Measurements from ENCODE around the gene ZDHHC20. TPM values are rescaled to one million over a fixed set of nuclear protein-coding genes. Genes with fewer than 3 reads are reported as not detected.

Gene ZDHHC20
- total RNA-seq, 6 experiments from 2014 or later, result 19.2 to 28.9 (median 23.4) TPM

DNA sequence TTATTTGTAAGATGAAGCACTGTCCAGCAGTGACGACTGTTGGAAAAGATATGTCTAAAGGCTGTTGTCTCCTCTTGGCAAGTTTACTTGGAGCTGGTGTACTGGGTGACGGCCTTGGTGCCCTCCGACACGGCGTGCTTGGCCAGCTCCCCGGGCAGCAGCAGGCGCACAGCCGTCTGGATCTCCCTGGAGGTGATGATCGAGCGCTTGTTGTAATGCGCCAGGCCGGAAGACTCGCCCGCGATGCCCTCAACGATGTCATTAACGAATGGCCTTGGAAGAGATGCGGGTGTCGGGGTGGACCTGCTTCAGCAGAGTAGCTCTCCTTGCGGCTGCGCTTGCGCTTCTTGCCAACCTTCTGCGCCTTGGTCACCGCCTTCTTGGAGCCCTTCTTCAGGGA lies 24.6 kb upstream of the ZDHHC20 start:
- WGBS (ENCODE audit: insufficient coverage, low coverage, low lambda C conversion rate, missing lambda C conversion rate), result 79% methylated on average over 3 of the region's 24 CpGs
- no peaks in the 10 kb centered on the region for H3K9me3 ChIP-seq
- H3K27ac ChIP-seq, result no peak overlapping the region
- no peaks in the 10 kb centered on the region for H3K27me3 ChIP-seq
- H3K4me1 ChIP-seq, result no peaks in the 10 kb centered on the region
- intact Hi-C loops (cut with DNase I), result no loop called here
- no peaks in the 10 kb centered on the region for H3K36me3 ChIP-seq
- ATAC-seq, result no peak
- DNase-seq, result no peak
- TF ChIP-seq POLR2A (IDR thresholded peaks at IDR 0.05), result no peak
- TF ChIP-seq, protein P1, sequence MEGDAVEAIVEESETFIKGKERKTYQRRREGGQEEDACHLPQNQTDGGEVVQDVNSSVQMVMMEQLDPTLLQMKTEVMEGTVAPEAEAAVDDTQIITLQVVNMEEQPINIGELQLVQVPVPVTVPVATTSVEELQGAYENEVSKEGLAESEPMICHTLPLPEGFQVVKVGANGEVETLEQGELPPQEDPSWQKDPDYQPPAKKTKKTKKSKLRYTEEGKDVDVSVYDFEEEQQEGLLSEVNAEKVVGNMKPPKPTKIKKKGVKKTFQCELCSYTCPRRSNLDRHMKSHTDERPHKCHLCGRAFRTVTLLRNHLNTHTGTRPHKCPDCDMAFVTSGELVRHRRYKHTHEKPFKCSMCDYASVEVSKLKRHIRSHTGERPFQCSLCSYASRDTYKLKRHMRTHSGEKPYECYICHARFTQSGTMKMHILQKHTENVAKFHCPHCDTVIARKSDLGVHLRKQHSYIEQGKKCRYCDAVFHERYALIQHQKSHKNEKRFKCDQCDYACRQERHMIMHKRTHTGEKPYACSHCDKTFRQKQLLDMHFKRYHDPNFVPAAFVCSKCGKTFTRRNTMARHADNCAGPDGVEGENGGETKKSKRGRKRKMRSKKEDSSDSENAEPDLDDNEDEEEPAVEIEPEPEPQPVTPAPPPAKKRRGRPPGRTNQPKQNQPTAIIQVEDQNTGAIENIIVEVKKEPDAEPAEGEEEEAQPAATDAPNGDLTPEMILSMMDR (IDR thresholded peaks at IDR 0.05), result no peak
- no peak overlapping the region for H3K4me3 ChIP-seq

DNA sequence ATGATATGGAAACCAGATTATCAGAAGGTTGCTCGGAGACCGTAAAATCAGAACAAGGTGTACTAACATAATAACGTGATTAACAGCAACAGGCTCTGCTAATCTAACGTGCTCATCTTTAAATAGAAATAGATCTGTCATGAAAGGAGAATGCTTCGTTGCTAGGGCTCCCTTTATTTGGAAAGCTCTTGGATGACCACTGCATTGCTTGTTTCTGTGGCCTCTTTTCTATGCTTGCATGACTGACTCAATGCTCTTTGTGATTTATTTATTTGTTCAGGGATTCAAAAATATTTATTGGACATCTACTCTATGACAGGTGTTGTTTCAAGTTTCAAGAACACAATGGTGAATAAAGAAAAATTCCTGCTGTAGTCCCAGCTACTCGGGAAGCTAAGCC lies 22.3 kb upstream of the ZDHHC20 start:
- WGBS (ENCODE audit: insufficient coverage, low coverage, low lambda C conversion rate, missing lambda C conversion rate), result 46% methylated on average over 6 of the region's 6 CpGs
- intact Hi-C loops (cut with DNase I), result no loop called here
- Histone ChIP-seq H3K4me3 (no peak overlapping the region), H3K27ac (no peak overlapping the region), H3K9me3 (no peaks in the 10 kb centered on the region), H3K36me3 (no peaks in the 10 kb centered on the region), H3K27me3 (no peaks in the 10 kb centered on the region), H3K4me1 (peaks cover 0 to 8% (median 2%) of the 10 kb centered on the region in 4 donors)
- DNase-seq, result no peak
- TF ChIP-seq, protein P1 (IDR thresholded peaks at IDR 0.05), result no peak
- TF ChIP-seq POLR2A (IDR thresholded peaks at IDR 0.05), result no peak
- no peak for ATAC-seq

DNA sequence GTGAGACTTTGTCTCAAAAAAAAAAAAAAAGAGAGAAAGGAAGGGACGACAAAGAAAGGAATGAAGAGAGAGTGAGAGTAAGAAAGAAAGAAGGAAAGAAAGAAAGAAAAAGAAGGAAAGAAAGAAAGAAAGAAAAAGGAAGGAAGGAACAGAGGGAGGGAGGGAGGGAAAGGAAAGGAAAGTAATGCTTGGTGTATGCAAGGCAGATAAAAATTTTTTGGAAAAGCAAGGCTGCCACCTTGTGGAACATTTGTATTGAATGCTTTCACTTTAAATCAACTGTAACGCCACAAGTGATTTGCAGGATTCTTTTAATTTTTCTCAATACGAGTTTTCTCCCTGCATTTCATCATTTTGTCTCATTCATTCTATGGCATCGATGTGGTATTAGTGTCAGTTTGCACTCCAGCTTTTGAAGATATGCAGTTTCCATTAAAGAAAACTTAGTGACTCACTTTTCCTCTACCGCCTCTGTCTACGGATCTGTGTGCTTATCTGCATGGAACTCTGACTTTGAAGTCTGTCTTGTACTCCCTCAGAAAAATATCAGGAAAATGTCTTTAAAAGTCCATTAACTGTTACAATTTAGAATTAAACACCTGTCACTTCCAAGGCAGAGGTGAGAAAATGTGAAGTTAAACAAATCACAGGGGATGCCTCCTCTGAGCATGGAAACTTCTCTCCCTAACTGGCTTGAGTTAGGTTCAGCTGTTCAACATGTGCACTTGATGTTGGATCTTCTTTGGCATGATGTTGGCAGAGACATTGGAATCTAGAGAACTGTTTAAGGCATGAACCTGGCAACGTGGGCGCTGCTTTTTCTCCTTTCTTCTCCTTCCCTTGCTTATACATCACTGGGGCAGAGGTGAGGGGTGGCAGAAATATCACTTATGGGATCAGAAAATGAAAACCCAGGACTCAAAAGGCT lies 20.0 kb upstream of the ZDHHC20 start:
- Histone ChIP-seq H3K27me3 (no peaks in the 10 kb centered on the region), H3K27ac (no peak overlapping the region), H3K4me3 (peak overlapping the region in 1 of 3 donors; percentile 6), H3K4me1 (peaks cover 0 to 9% (median 3%) of the 10 kb centered on the region in 4 donors), H3K36me3 (no peaks in the 10 kb centered on the region), H3K9me3 (no peaks in the 10 kb centered on the region)
- TF ChIP-seq, protein P1 (IDR thresholded peaks at IDR 0.05), result peak; percentile 61 to 69 (median 66)
- no peak for TF ChIP-seq POLR2A (IDR thresholded peaks at IDR 0.05)
- DNase-seq, result no peak
- 19% methylated on average over 8 of the region's 8 CpGs for WGBS (ENCODE audit: insufficient coverage, low coverage, low lambda C conversion rate, missing lambda C conversion rate)
- peak; percentile 73 to 82 (median 77) for ATAC-seq
- intact Hi-C loops (cut with DNase I), result loop anchor here (10.0 kb wide), 2 partner anchors 184 to 364 kb away; no protein-coding TSS in a partner anchor

DNA sequence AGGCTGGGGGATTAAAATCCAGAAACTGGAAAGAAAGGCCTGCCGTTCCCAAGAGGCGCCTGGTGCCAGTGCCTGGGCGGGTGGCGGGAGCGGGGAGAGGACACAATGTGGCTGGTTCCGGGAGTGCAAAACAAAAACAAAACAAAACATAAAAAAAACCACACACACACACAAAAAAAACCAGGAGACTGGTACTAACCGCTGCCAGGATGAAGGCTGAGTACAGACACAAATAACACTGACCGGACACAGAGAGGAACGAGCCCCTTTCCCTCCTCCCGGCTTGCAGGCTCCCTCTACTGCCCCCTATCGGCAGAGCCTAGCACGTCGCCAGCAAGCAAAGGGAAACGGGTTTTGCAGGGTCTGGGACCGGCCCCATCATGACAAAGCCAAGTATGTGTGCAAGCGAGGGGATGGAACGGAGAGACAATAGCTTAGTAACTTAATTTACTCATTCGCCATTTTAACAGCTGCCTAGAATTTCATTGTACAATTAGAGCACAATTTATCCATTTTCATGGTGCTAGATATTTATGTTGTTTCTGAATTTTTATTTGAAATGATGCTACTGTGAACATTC lies 17.9 kb upstream of the ZDHHC20 start:
- DNase-seq (peak; percentile 83 to 85 (median 83)), ATAC-seq (peak; percentile 95 to 96 (median 96))
- WGBS (ENCODE audit: insufficient coverage, low coverage, low lambda C conversion rate, missing lambda C conversion rate), result 1% methylated on average over 15 of the region's 18 CpGs
- Histone ChIP-seq H3K4me3 (peak overlapping the region; percentile 13 to 54 (median 49)), H3K36me3 (no peaks in the 10 kb centered on the region), H3K27me3 (no peaks in the 10 kb centered on the region), H3K27ac (peak overlapping the region in 1 of 3 donors; percentile 17), H3K9me3 (no peaks in the 10 kb centered on the region), H3K4me1 (peaks cover 0 to 9% (median 3%) of the 10 kb centered on the region in 4 donors)
- TF ChIP-seq, protein P1 (IDR thresholded peaks at IDR 0.05), result peak; percentile 93 to 98 (median 95)
- TF ChIP-seq POLR2A (IDR thresholded peaks at IDR 0.05), result no peak
- intact Hi-C loops (cut with DNase I), result loop anchor here (10.0 kb wide), 2 partner anchors 182 to 362 kb away; no protein-coding TSS in a partner anchor

All from right lobe of liver (tissue), 6 donors.